Thoracic aorta (tissue), 2 donors: Measurements from ENCODE around the gene CXCL11. TPM values are rescaled to one million over a fixed set of nuclear protein-coding genes. Genes with fewer than 3 reads are reported as not detected.

ENCODE experiments used
- ATAC-seq: fragments of 150-250 bp; one replicate; pipeline ENCODE4 v1.8.0; 2017; ENCODE audit warnings: low read depth; ENCODE audit not compliant: insufficient number of reproducible peaks, low FRiP score
- DNase-seq: peaks from one replicate; pipeline ENCODE4 v3.0.0-alpha.2; 2020; ENCODE audit warnings: low spot score
- H3K27ac ChIP-seq, 2 donors: fragments of 200-600 bp; sonication (generic); 1 replicate in 1 of 2; 2 replicates in 1 of 2; pipeline ENCODE4 v1.5.1; 2016; ENCODE audit warnings: mild to moderate bottlenecking in 2 of 2, moderate library complexity in 2 of 2
- H3K27me3 ChIP-seq: fragments of 200-600 bp; sonication (generic); replicated peaks from 2 replicates; pipeline ENCODE4 v1.6.0; 2016; ENCODE audit warnings: mild to moderate bottlenecking; ENCODE audit not compliant: insufficient read depth
- H3K36me3 ChIP-seq: fragments of 200-600 bp; sonication (generic); one replicate; pipeline ENCODE4 v1.5.1; 2016
- H3K4me1 ChIP-seq, 2 donors: fragments of 200-600 bp; sonication (generic); 1 replicate in 1 of 2; 2 replicates in 1 of 2; pipeline versions ENCODE4 v1.5.1 to v1.6.0; 2016; ENCODE audit warnings: low read depth in 2 of 2, mild to moderate bottlenecking in 1 of 2; ENCODE audit not compliant: control insufficient read depth in 1 of 2
- H3K4me3 ChIP-seq: fragments of 200-600 bp; sonication (generic); 2 replicates; pipeline ENCODE4 v1.5.1; 2016; ENCODE audit warnings: mild to moderate bottlenecking
- H3K9me3 ChIP-seq: fragments of 200-600 bp; sonication (generic); 2 replicates; pipeline ENCODE4 v1.5.1; 2016
- CTCF ChIP-seq: fragments of 200-600 bp; sonication (generic); IDR thresholded peaks from one replicate; pipeline ENCODE4 v1.5.1; 2019; ENCODE audit warnings: antibody characterized with exemption
- total RNA-seq, 2 donors: library from RNA; depleted of rRNA; stranded (reverse); fragments of >200 nt; gene quantifications; one replicate each; pipeline versions ENCODE4 v1.1.0 to v1.2.3, GENCODE V29; 2016

The CXCL11 gene
- total RNA-seq, 2 donors from 2014 or later: not detected

- no peak overlapping the region for H3K4me3 ChIP-seq
- no peak overlapping the region for H3K27ac ChIP-seq
Measured at GRCh38 chr4:76061421-76061820, 25.6 kb upstream of the CXCL11 start.

GRCh38 chr4:76060506-76060905, 24.6 kb upstream of the CXCL11 start:
- Histone ChIP-seq H3K27ac (no peak overlapping the region), H3K4me3 (no peak overlapping the region), H3K27me3 (no peaks in the 10 kb centered on the region), H3K4me1 (no peaks in the 10 kb centered on the region), H3K9me3 (no peaks in the 10 kb centered on the region), H3K36me3 (no peaks in the 10 kb centered on the region)
- ATAC-seq (no peak), DNase-seq (no peak)
- TF ChIP-seq CTCF: no peak

More at GRCh38 chr4:76061421-76061820, 25.6 kb upstream of the CXCL11 start:
- TF ChIP-seq CTCF: no peak
- no peaks in the 10 kb centered on the region for H3K9me3 ChIP-seq
- no peaks in the 10 kb centered on the region for H3K4me1 ChIP-seq
- no peak for ATAC-seq
- no peaks in the 10 kb centered on the region for H3K36me3 ChIP-seq
- no peaks in the 10 kb centered on the region for H3K27me3 ChIP-seq
- DNase-seq: no peak

GRCh38 chr4:76059750-76060149, 23.9 kb upstream of the CXCL11 start:
- no peak for ATAC-seq
- no peaks in the 10 kb centered on the region for H3K9me3 ChIP-seq
- no peak for DNase-seq

GRCh38 chr4:76058888-76059426, 23.1 kb upstream of the CXCL11 start:
- ATAC-seq (no peak), DNase-seq (no peak)
- no peak overlapping the region for H3K27ac ChIP-seq
- no peaks in the 10 kb centered on the region for H3K36me3 ChIP-seq
- H3K4me1 ChIP-seq: no peaks in the 10 kb centered on the region
- no peak overlapping the region for H3K4me3 ChIP-seq
- H3K27me3 ChIP-seq: no peaks in the 10 kb centered on the region
- no peak for TF ChIP-seq CTCF
- H3K9me3 ChIP-seq: no peaks in the 10 kb centered on the region

More at GRCh38 chr4:76059750-76060149, 23.9 kb upstream of the CXCL11 start:
- no peaks in the 10 kb centered on the region for H3K27me3 ChIP-seq
- H3K27ac ChIP-seq: no peak overlapping the region
- no peaks in the 10 kb centered on the region for H3K36me3 ChIP-seq
- no peak for TF ChIP-seq CTCF
- H3K4me1 ChIP-seq: no peaks in the 10 kb centered on the region
- no peak overlapping the region for H3K4me3 ChIP-seq

GRCh38 chr4:76058302-76058701, 22.4 kb upstream of the CXCL11 start:
- Histone ChIP-seq H3K27ac (no peak overlapping the region), H3K4me3 (no peak overlapping the region), H3K9me3 (no peaks in the 10 kb centered on the region), H3K4me1 (no peaks in the 10 kb centered on the region), H3K27me3 (no peaks in the 10 kb centered on the region), H3K36me3 (no peaks in the 10 kb centered on the region)
- ATAC-seq (no peak), DNase-seq (no peak)
- no peak for TF ChIP-seq CTCF
